Stomach (tissue), 9 donors: Measurements from ENCODE around the gene MICAL3. TPM values are rescaled to one million over a fixed set of nuclear protein-coding genes. Genes with fewer than 3 reads are reported as not detected.

Experiments used
- DNase-seq, 2 donors: peaks; one replicate each; pipeline versions ENCODE4 v3.0.0 to v3.0.0-alpha.2; 2013 to 2019
- H3K27ac ChIP-seq, 5 donors: fragments of 200-600 bp in 4 of 5; sonication (generic) in 4 of 5; one replicate each; pipeline ENCODE4 v1.5.1; 2013 to 2019; ENCODE audit warnings: mild to moderate bottlenecking in 1 of 5, moderate library complexity in 1 of 5
- H3K27me3 ChIP-seq, 3 donors: fragments of 200-600 bp; sonication (generic); one replicate each; pipeline ENCODE4 v1.5.1; 2017 to 2019; ENCODE audit warnings: mixed run types in 1 of 3
- H3K36me3 ChIP-seq, 4 donors: fragments of 200-600 bp; sonication (generic); 1 replicate in 3 of 4; 2 replicates in 1 of 4; pipeline ENCODE4 v1.5.1; 2016 to 2019
- H3K4me1 ChIP-seq, 4 donors: fragments of 200-600 bp; sonication (generic); one replicate each; pipeline ENCODE4 v1.5.1; 2016 to 2019
- H3K4me3 ChIP-seq, 4 donors: fragments of 200-600 bp; sonication (generic) in 3 of 4; one replicate each; pipeline ENCODE4 v1.5.1; 2016 to 2019; ENCODE audit warnings: mild to moderate bottlenecking in 1 of 4
- H3K9me3 ChIP-seq, 4 donors: fragments of 200-600 bp; sonication (generic); one replicate each; pipeline ENCODE4 v1.5.1; 2016 to 2019
- CTCF ChIP-seq, 7 experiments: fragments of 450-650 bp in 4 of 7; fragments of 200-600 bp in 3 of 7; sonication (generic) in 3 of 7; IDR thresholded peaks; one replicate each; pipeline ENCODE4 v1.5.1; 2016 to 2019; ENCODE audit warnings: antibody characterized with exemption in 7 of 7, control low read depth in 2 of 7, mild to moderate bottlenecking in 1 of 7
- EP300 ChIP-seq: sonication (generic); formaldehyde crosslinking; IDR thresholded peaks from one replicate; pipeline ENCODE4 v1.6.1; 2017; ENCODE audit warnings: antibody characterized with exemption
- POLR2A ChIP-seq, 4 donors: fragments of 450-650 bp; IDR thresholded peaks; one replicate each; pipeline ENCODE4 v1.6.1; 2016; ENCODE audit warnings: antibody characterized with exemption in 4 of 4, control low read depth in 2 of 4, mild to moderate bottlenecking in 1 of 4, moderate library complexity in 1 of 4
- POLR2AphosphoS5 ChIP-seq, 3 donors: sonication (generic); formaldehyde crosslinking; IDR thresholded peaks; one replicate each; pipeline ENCODE4 v1.6.1; 2016; ENCODE audit warnings: antibody characterized with exemption in 3 of 3
- WGBS, 5 donors: extraction: QIAGEN DNeasy Blood & Tissue Kit in 3 of 5; methylation state at CpG; one replicate each; pipeline versions ENCODE4 v1.1.5 to v1.1.7; 2013 to 2018; 5-methylcytosine and 5-hydroxymethylcytosine counted together
- intact Hi-C: fragments of 100-400 bp; cut with DNase I; formaldehyde crosslinking; loops from one replicate; pipeline ENCODE4 v1.15.1; 2023; ENCODE audit warnings: low total_unique reads
- polyA plus RNA-seq, 3 donors: library from polyadenylated mRNA; stranded (reverse); fragments of 200-250 nt; gene quantifications; one replicate each; pipeline ENCODE4 v1.2.3, GENCODE V29; 2013
- total RNA-seq, 5 donors: library from RNA; depleted of rRNA; stranded (reverse); fragments of >200 nt; gene quantifications; one replicate each; pipeline versions ENCODE4 v1.1.0 to v1.2.3, GENCODE V29; 2014 to 2016
- donor health status: healthy with polysubstance abuse.
- donor health status: Bipolar disorder and iron deficiency.
- donor health status: healthy.

The MICAL3 gene
- total and polyA plus RNA-seq, 8 donors, result 3.5 to 130 (median 24.0) TPM

- Histone ChIP-seq H3K9me3 (no peaks in the 10 kb centered on the region), H3K27ac (peak overlapping the region in 3 of 5 donors; percentile 2 to 35 (median 35)), H3K4me3 (peak overlapping the region in 2 of 4 donors; percentile 16 to 31), H3K4me1 (peaks cover 14 to 56% (median 28%) of the 10 kb centered on the region in 4 donors), H3K36me3 (no peaks in the 10 kb centered on the region), H3K27me3 (no peaks in the 10 kb centered on the region)
- 60 to 70% (median 65%) methylated on average over 7 of the region's 7 CpGs for WGBS, 5 donors
- DNase-seq, result no peak
- TF ChIP-seq POLR2A (IDR thresholded peaks at IDR 0.05), result no peak
- no peak for TF ChIP-seq POLR2AphosphoS5 (IDR thresholded peaks at IDR 0.05)
- TF ChIP-seq EP300, result no peak
- no peak for TF ChIP-seq CTCF (IDR thresholded peaks at IDR 0.05)
- intact Hi-C loops, result no loop called here
These were observed 44.3 kb downstream of the MICAL3 start for GRCh38 chr22:17980015-17980590.

GRCh38 chr22:17978027-17978426 lies 46.3 kb downstream of the MICAL3 start:
- no peaks in the 10 kb centered on the region for H3K9me3 ChIP-seq
- no peaks in the 10 kb centered on the region for H3K27me3 ChIP-seq

GRCh38 chr22:17977371-17977770 lies 47.0 kb downstream of the MICAL3 start:
- no peak overlapping the region for H3K27ac ChIP-seq
- no peak for DNase-seq
- peaks cover 0 to 6% (median 0%) of the 10 kb centered on the region in 4 donors for H3K36me3 ChIP-seq
- no peak overlapping the region for H3K4me3 ChIP-seq
- intact Hi-C loops, result no loop called here
- WGBS, 5 donors, result 91 to 99% (median 97%) methylated on average over 2 of the region's 2 CpGs
- no peaks in the 10 kb centered on the region for H3K9me3 ChIP-seq
- TF ChIP-seq POLR2AphosphoS5 (IDR thresholded peaks at IDR 0.05) (no peak), POLR2A (IDR thresholded peaks at IDR 0.05) (no peak)
- peaks cover 20 to 67% (median 40%) of the 10 kb centered on the region in 4 donors for H3K4me1 ChIP-seq
- H3K27me3 ChIP-seq, result no peaks in the 10 kb centered on the region

More at GRCh38 chr22:17978027-17978426, 46.3 kb downstream of the MICAL3 start:
- no peak overlapping the region for H3K27ac ChIP-seq
- peaks cover 0 to 6% (median 0%) of the 10 kb centered on the region in 4 donors for H3K36me3 ChIP-seq
- H3K4me1 ChIP-seq, result peaks cover 14 to 64% (median 35%) of the 10 kb centered on the region in 4 donors
- H3K4me3 ChIP-seq, result no peak overlapping the region
- no peak for TF ChIP-seq EP300
- TF ChIP-seq POLR2AphosphoS5 (IDR thresholded peaks at IDR 0.05), result no peak
- TF ChIP-seq POLR2A (IDR thresholded peaks at IDR 0.05), result no peak
- no peak for TF ChIP-seq CTCF (IDR thresholded peaks at IDR 0.05)
- DNase-seq, result no peak
- intact Hi-C loops, result no loop called here

- Histone ChIP-seq H3K4me1 (peaks cover 22 to 66% (median 45%) of the 10 kb centered on the region in 4 donors), H3K36me3 (peaks cover 0 to 6% (median 0%) of the 10 kb centered on the region in 4 donors), H3K27me3 (no peaks in the 10 kb centered on the region), H3K4me3 (no peak overlapping the region), H3K9me3 (no peaks in the 10 kb centered on the region), H3K27ac (peak overlapping the region in 1 of 5 donors; percentile 62)
- TF ChIP-seq POLR2A (IDR thresholded peaks at IDR 0.05), result no peak
- no peak for TF ChIP-seq POLR2AphosphoS5 (IDR thresholded peaks at IDR 0.05)
- TF ChIP-seq EP300, result no peak
- TF ChIP-seq CTCF (IDR thresholded peaks at IDR 0.05), result no peak
- intact Hi-C loops, result no loop called here
- DNase-seq, result no peak
- WGBS, 5 donors, result 8 to 19% (median 17%) methylated on average over 3 of the region's 3 CpGs
These were observed 48.2 kb downstream of the MICAL3 start for GRCh38 chr22:17976121-17976520.
